GM19324 (cell line): ENCODE results near the gene SH2D7.

ENCODE experiments used
- ATAC-seq: cut with Tn5 transposase; IDR thresholded peaks from one replicate; pipeline ENCODE4 v1.9.1; 2021; ENCODE audit warnings: mild to moderate bottlenecking, moderate library complexity; ENCODE audit not compliant: unreplicated experiment, low FRiP score

SH2D7 gene

DNA sequence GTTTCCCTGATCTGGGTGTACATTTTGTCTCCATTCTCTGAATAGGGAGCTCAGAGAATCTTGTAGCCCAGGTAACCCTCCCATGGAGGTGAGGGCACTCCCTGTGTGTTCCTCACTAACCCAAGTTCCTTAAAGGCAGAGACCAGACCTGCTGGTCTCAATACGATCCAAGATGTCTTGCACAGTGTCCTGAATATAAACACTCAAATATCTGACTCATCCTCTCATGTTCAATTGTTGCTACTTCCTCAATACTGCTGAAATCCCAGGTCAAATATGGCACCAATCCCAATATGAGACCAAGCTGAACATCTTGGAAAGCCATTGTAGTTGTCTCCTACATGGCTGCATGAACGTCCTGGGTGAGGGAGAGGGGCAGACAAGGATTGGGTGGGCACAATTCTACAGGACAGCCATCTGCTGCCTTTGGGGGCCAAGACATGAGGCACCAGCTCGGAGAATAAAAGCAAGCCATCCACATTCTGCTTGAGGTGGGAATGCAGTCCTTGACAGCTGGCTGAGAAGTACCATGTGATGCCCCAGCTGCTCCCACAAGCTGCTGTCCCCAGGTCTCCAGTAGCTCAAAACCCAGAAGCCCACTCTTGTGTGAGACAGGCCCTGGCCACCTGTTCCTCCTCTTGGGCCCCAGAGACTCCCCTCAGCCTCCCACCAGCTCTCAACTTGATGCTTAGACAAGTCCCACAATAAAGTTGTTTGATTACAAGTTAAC lies 33.1 kb upstream of the SH2D7 start:
- ATAC-seq: no peak

DNA sequence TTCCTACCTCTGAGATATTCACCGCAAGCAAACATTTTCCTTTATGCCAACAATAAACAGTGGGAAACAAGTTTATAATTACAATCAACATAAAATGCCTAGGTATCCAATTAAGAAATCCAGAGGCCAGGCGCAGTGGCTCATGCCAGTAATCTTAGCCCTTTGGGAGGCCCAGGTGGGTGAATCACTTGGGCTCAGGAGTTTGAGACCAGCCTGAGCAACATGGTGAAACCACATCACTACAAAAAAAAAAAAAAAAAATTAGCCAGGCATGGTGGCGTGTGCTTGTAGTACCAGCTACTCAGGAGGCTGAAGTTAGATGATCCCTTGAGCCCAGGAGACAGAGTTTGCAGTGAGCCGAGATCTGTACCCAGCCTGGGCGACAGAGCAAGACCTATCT lies 32.1 kb upstream of the SH2D7 start:
- ATAC-seq: no peak

DNA sequence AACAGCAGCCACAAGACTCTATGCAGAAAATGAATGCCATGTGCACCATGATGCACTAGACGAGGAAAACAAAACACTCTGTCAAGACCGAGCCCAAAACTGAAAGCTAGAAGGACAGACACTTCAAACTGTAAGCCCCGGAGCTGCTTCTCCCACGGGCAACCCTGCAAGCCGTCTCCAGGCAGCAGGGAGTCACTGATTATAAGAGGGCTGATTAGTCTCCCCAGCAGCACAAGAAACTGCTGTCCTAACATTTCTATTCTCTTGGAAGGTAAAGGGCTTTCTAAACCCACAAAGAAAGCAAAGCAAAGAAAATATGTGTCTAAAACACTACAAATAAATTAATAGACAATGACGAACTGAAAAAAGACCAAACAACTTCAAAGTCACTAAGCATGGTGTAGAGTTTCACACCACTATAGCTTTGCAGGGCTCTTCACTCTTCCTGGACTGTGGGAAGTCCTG lies 30.4 kb upstream of the SH2D7 start:
- no peak for ATAC-seq

DNA sequence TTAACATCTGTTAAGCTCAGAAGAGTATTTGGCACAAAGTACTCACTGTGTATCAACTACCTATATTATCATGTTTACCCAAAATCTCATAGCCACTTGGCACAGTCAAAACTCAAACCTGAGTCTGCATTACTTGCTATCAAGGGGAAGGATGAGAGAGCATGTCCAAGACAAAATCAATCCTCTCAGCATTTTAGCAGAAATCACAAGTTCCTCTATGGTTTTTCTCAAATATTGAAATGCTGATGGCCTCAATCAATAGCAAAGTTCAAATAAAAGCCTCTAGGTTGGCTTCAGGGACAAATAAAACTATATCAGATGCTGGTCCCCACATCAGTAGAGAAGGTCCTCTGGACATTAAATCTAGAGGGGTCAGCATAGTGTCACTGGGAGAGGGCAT lies 29.1 kb upstream of the SH2D7 start:
- ATAC-seq: no peak

DNA sequence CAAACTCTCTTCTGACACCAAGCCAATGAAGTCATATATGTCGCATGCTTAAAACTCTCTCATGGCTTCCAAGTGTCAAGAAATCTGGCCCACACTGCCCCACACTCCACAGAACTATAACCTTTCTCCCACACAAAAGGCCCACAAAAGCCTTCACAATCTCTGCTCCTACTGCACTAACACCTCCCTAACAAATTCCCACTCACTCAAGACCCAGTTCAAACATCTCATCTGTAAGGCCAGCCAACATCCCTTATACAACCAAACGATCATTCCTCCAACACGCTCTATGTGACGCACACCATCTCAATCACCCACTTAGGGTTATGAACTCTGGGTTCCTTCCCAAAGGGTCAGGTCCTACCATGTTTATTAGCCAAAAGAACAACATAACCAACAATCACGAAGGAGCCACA lies 28.4 kb upstream of the SH2D7 start:
- ATAC-seq: no peak

DNA sequence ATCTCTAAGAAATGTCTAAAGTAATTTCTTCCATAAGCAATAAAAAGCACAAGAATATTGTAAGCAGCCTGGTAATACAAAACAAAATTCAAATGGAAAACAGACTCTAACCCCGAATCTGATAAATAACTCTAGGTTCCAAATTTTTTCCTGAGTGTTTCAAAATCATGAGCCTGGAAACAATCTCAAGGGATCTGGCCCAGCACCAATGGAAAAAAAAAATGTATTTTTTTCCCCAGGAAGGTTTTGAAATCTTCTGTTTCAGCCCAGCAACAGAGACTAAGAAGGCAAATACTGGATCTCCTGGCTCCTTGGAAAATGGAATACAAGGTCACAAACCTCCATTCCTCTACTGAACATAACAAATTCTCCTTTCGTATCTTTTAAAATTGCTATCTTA lies 27.8 kb upstream of the SH2D7 start:
- no peak for ATAC-seq

DNA sequence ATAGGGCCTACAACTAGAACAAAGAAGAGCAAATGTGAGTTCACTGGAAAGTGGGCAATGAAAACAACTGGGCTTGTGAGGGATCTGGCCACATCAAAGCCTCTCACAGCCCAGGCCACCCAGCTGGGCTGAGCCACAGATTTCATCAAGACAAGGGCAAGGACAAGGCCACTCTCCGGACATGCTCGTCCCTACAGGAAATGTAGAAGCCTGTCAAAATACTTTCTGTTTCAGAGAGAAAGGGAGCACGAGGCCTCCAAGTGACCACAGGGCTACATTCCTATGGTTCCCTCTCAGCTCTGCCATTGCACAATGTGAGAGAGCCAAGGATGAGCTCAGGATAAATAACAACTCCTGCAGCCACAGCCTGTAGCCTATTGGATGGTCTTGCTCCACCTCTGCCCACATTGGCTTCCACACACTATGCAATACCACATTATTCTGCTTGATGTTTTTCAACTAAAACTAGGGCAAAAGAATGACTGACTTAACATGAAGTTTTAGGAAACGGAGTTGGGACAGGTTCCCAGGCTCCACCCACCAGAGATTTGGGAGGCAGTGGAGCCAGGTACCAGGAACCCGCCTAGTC lies 27.0 kb upstream of the SH2D7 start:
- no peak for ATAC-seq

DNA sequence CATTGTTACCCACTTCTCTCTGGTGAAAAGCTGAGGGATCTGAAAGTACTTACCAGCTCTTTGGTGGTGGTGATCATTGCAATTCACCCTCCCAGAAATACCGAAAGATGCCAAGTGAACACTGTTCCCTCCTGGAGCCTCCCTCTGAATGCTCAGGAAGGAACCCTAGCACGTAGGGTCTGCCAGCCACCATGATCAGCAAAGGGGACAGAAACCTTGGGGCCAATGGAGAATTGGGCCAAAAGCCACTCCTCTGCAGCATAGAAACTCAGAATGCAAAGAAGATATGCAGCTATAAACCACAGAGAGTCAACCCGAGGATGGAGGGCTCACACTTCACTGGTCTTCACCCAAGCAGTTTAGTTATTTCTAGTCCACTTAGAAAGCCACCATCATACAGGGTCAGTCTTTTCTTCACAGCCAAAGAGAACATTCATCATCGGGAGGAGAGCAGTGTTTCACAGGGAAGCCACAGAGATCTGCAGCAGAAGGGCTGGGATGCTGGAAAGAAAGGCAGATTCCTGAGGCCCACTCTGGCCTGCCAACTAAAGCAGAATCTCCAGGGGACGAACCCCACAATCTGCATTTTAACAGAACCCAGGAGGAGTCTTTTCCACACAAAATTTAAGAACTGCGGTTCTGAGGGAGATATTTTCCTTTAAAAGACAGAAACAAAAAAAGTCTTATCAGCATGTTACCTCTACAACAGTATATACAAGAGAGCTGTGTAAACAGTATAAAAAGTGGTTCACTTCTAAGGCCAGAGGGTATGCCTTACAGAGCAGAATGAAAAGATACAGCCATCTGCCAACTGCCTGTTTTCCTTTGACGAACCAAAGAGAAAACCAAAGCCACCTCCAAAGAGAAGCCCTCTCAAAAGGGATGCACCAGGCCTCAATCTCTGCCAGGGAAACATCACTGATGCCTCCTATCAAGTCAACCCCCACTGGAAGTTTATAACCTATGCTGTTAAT lies 26.1 kb upstream of the SH2D7 start:
- peak; percentile 58 for ATAC-seq

DNA sequence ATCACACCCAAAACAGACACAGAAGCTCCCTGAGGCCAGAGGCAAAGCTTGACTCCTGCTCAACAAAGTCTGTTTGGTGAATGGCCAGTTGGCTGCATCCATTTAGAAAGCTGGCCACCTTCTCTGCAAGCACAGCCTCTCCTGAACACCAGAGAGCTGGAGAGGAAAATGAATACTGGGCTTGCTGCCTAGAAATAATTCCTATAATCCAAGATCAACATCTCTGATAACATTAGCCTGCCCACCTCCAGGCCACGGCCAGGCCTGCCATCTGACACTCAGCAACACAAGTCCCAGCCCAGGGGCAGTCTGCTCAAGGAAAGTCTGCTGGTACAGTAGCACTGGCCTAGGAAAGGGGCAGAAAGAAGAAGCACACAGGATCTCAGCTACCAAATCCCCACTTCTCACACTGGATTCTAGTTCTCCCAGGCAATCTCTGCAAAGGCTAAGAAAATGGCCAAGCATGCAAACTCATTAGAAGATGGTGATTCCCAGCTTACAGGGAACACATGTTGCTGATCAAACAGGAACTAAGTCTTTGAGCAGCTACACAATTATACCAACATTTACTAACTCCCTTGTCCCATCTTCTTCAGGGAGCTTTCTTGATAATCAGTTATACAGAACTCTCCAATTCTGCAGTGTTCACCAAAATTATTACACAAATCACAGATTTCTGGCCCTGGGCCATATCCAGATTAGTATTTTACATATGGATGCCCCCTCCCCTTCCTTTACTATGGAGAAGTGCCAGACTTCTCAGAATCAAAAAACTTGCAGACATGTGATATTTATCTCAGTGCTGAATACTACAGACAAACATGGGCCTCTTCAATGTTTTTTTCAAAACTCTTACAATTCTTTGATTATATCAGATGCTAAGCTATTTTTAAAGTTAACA lies 24.8 kb upstream of the SH2D7 start:
- ATAC-seq: no peak

DNA sequence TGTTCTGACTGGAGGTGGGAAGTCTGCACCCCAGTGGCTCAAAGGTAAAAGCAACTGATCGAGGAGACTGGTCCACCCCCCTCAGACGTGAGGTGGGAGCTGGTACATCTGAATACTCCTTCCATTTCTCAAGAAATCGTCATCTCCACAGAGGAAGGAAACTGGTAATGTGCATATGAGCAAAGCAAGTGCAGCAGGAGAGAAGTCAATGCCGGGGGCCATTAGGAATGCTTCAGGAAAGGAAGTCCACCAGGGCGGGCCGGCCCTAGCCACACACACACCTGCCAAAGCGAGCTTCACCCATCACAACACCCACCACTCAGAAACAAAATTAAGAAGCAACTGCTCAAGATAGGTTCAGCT lies 23.3 kb upstream of the SH2D7 start:
- no peak for ATAC-seq

DNA sequence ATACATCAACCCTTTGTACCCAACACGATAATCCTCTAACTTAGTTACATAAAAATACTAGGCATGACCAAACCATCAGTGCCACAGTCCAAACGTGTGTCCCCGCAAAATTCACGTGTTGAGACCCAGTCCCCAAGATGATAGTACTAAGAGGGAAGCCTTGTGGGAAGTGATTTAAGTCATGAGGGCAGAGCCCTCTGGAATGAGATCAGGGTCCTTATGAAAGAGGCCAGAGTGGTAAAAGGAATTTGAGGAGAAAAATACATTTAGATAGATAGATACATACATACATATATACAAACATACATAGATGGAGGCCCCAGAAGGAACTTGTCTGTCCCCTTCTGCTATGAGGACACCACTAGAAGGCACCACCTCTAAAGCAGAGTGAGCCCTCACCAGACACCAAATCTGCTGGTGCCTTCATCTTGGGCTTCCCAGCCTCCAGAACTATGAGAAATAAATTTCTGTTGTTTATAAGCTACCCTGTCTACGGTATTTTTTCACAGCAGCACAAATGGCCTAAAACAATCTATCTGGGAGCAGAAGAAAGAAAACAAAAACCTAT lies 22.8 kb upstream of the SH2D7 start:
- ATAC-seq: no peak

DNA sequence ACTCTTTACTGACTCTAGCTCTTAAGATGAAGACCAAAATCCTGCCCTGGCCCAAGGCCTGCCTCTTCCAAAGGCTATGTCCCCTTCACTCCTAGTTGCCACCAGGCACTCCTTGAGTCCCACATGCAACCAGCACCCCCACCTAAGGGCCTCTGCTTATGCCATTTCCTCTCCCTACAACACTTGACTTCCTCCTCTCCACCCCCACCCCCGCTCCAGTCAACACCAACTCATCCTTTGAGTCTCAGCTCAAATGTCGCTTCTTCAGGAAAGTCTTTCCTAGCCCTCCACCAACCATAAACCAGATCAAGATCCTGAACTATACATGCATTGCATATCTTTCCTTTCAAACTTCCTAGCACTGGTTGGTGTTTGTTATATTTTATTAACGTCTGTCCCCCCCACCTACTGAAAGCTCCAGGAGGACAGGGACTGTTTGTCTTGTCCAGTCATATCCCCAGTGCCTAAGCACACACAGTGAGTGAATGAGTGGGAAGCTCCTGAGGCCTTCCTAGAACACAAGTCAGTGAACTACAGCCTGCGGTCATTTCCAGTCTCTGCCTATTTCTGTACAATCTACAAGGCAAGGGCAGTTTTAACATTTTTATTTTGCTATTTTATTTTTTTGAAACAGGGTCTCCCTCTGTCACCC lies 22.2 kb upstream of the SH2D7 start:
- ATAC-seq: no peak

DNA sequence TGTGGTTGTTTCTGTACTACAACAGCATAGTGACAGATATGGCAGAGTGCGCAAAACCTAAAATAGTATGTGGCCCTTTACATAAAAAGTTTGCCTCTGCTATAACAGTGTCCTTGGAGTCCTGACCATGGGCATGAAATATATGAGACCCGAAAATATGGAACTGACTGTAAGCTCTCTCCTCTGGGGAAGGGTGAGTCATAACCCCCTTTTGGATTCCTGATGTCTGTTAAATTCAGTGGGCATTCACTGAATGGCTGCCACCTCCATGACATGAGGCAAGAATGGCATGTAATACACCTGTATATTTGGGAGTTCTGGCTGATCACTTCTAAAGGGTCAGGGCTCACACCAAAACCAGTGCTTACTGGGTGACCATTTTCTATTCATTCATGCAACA lies 21.0 kb upstream of the SH2D7 start:
- no peak for ATAC-seq

DNA sequence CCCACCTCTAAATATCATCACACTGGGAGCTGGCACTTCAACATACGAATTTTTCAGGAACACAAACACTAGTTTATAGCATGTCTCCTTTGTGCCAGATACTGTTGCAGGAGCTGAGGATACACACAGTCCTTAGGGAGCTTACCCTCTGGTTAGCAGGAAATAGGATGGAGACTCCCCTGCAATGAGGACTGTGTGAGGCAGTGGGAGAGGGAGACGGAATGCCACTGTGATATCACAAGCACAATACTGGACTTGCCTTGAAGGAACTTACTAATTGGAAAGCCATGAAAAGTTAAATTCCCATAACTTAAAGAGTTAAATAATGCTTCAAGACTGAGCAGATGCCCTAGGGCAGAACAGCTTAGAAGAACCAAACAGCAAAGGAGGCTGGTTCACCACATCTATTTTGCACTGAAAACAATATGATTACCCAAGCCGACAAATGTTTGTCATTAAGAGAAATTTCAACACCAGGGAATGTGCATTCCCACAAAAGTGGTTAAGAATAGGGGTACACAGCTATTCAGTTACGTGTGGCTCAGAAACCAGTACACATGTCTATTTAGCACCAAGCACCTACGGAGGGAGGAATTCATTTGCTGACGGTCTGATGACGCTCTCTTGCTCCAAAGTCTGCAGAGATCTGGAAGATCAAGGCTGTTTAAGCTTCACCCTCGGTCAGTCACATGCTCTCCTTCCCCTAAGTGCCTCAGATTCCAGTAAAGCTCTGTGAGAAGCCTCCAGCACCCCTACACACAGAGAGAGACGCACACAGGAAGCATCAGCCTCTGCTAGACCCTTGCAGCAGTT lies 20.1 kb upstream of the SH2D7 start:
- ATAC-seq: no peak

DNA sequence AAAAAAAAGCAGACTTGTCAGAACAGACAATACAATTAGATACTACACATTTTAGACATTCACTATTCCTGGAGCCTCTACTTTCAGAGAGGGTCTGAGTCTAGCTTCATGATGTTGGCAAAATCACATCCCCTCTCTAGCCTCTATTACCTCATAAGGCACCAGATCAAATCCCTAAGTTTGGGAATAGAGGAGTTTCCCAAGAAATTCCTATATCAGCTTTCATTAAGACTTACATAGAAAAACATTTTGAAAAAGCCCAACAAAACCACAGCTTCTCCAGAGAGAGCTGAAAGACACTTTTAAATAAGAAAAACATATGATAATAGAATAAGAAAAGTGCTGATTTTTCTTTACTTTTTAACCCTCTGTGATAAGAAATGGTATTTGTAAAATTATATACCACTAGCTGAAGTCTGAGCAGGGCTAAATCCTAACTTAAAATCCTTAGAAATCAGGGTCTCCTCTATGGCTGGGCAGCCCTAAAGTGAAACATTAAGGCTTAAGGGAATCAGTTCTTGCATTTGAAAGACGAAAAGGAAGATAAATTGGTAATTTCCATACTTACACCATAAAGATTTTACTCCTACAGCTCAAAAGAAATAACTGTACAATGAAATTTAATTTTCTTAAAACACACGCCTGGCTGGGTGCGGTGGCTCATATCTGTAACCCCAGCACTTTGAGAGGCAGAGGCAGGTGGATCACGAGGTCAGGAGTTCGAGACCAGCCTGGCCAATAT lies 19.1 kb upstream of the SH2D7 start:
- ATAC-seq: no peak

DNA sequence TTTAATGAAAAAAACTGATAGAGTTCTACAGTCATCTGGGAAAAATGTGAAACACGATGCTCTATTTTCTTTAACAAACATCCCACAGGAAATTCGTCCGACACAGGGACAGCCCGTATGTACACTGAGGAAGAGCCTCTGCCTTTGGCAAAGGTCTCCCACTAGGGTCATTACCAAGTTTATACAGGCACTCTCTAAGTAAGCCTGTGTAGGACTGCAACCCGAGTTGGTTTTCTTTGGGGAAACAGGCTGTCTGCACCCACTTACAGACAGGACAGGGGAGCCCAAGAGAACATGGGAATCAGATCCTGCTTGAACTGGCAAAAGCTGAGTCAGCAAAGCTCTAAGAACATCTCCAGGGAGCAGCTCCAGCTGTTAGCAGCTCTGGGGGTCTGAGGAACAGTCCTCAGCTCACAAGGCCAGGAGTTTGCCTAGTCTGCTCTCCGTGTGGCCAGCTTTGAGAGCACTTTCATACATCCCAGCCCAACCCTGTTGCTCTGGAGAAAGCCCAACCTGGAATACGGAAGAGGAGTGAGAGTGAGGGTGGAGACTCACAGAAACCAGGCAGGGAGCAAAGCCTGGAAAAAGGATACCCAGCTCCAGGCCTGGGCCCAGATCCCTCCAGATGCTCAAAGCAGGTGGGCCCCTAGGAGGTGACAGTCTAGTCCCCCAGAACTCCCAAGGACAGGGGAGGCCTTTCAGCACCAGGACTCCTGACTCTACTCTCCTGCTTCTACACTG lies 16.7 kb upstream of the SH2D7 start:
- no peak for ATAC-seq
